CD4-positive, alpha-beta T cell treated with Interleukin-10 for 1 hour (primary cell): Measurements from ENCODE around the gene USP6NL.
"Not testable (repeated sequence)": the region's sequence is repeated elsewhere in the genome, so short reads cannot be mapped to it uniquely, and the experiment has no call there.

Experiments
- DNase-seq: peaks from one replicate; pipeline ENCODE4 v3.0.0-alpha.2; 2020

The USP6NL gene

DNA sequence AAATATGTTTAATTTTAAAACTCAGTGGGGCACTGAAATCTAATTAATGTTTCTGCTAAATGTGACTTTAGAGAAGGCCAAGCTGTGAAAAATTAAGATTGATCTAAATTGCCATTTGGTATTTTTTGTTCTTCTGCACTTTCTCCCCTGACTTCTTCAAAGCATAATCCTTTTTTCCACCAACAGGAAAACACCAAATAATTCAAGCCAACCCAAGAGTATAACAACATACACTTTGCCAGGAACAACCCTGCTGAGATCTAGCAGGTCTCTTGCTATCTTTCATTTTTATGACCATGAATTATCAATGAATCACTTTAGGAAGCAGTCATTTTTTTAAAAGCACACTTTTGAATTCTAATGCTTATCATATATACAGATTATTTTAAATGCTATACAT is 100.1 kb downstream of the USP6NL start:
- no peak for DNase-seq

DNA sequence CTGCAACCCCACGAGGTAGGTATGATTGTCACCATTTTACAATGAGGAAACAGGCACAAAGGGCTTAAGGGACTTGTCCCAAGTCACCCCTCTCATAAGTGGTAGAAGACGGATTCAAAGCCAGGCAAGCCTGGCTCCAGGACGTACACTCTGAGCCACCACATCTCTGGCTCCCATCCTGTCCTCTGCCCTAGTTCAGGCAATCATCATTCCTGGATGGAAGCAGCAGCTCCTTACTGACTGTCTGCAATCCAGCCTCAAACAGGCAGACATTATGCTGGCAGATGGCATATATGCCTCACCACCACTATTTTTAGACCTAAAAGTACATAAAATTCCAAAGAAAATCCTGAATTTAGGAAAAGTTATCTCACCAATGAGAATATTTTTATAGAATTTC is 100.7 kb downstream of the USP6NL start:
- DNase-seq = no peak

GRCh38 chr10:11510281-11510680 is 101.2 kb downstream of the USP6NL start:
- DNase-seq = no peak

DNA sequence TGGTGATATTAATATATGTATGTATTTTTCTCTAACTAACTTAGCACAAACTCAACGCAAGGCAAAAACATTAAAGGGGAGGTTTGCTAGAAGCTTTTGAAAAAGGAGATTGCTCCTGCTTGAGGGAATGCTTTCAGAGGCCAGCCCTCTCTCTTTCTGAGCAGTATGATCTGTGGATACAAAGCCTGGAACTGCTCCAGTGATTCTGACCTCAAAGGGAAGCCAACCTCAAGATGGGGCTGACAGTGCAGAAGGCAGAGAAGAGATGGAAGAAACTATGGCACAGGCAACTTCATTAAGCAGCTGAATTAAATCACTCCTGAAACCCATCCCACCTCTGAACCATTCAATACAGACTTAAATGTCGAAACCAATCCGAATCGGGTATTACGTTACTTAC is 102.4 kb downstream of the USP6NL start:
- DNase-seq = no peak

DNA sequence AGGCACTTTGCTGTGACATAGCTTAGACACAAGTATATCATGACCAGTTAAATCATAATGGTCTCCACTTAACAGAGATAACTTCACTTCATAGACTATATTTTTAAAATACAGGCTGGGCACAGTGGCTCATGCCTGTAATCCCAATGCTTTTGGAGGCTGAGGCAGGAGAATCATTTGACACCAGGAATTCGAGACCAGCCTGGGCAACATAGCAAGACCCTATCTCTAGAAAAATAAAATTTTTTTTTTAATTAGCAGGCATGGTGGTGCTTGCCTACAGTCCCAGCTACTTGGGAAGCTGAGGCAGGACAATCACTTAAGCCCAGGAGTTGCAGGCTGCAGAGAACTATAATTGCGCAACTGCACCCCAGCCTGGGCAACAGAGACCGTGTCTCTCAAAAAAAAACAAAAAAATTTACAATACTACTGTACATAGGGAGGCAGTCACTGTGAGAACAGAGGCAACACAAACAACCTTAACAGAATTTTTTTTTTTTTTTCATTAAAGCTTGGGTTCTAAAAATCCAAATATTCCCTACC is 105.1 kb downstream of the USP6NL start:
- no peak for DNase-seq

- DNase-seq = no peak
Observed at GRCh38 chr10:11505639-11506038, 105.8 kb downstream of the USP6NL start.

- no peak for DNase-seq
Observed at GRCh38 chr10:11504566-11505285, 106.7 kb downstream of the USP6NL start.

- no peak for DNase-seq
Observed at GRCh38 chr10:11501600-11501999, 109.8 kb downstream of the USP6NL start.

DNA sequence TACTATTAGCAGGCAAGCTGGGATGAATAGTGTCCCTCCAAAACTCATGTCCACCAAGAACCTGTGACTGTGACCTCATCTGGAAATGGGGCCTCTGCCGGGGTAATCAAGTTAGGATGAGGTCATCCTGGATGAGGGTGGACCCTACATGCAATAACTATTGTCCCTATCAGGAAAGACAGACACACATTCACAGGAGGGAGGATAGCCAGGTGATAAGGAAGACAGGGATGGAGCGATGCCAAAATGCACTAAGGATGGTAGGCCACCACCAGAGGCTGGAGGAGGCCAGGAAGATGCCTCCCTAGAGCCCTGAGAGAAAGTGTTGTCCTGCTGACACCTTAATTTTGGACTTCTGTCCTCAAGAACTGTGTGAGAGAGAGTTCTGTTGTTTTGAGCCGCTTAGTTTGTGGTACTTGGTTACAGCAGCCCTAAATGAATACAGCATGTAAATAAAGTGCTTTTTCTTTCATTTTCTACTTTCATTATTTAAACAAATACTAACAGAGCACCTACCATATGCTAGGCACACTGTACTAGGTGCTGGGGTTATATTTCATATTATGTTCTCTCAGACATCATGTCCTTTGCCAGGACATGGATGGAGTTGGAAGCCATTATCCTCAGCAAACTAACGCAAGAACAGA is 111.9 kb downstream of the USP6NL start:
- no peak for DNase-seq

GRCh38 chr10:11498399-11498798 is 113.1 kb downstream of the USP6NL start:
- no peak for DNase-seq

DNA sequence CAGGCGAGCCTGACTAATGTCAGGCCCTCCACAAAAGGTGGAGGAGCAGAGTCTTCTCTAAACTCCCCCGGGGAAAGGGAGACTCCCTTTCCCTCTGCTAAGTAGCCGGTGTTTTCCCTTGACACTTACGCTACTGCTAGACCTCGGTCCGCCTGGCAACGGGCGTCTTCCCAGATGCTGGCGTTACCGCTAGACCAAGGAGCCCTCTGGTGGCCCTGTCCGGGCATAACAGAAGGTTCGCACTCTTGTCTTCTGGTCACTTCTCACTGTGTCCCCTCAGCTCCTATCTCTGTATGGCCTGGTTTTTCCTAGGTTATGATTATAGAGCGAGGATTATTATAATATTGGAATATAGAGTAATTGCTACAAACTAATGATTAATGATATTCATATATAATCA is 116.5 kb downstream of the USP6NL start:
- not testable (repeated sequence) for DNase-seq

- no peak for DNase-seq
Observed at GRCh38 chr10:11493646-11494045, 117.8 kb downstream of the USP6NL start.

- DNase-seq = no peak
Observed at GRCh38 chr10:11491087-11491486, 120.4 kb downstream of the USP6NL start.

- DNase-seq = no peak
Observed at GRCh38 chr10:11489591-11489990, 121.9 kb downstream of the USP6NL start.

- no peak for DNase-seq
Observed at GRCh38 chr10:11488126-11488525, 123.3 kb downstream of the USP6NL start.

DNA sequence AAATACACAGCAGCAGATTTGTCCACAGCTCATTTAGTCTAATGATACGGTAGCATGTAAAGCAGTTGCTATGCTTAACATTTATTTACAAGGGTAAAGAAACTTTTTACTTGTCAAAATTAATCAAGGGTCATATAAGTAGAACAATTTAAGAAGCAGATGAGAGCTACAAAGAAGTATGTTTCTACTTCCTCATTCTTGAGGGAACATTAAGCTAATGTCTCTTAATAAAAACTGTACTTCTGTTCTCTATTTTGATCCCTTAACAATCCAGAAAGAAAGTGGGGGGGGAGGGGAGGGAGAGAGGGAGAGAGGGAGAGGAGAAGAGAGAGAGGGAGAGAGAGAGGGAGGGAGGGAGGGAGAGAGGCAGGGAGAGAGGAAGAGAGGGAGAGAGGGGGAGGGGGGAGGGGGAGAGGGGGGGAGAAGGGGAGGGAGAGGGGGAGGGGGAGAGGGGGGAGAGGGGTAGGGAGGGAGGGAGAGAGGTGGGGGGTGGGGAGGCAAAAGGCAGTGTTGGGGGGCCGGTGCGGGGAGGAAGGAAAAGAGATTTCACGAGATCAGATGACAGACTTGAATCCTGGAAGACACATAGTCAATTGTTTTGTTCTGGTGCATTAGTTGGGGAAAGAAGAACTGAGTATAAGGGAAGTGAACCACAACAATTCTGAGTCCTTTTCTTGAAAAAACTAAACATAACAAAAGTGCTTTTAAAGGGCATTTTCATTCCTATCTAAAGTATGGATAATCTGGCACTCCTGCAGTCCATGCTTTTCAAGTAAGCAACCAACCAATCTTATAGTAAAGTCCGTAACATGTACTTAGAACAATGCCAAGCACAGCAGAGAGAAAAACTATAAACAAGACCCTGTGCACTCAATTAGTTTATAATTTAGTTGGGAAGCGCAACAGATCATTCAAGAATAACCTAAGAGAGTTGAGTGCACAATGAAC is 128.0 kb downstream of the USP6NL start:
- DNase-seq = no peak

DNA sequence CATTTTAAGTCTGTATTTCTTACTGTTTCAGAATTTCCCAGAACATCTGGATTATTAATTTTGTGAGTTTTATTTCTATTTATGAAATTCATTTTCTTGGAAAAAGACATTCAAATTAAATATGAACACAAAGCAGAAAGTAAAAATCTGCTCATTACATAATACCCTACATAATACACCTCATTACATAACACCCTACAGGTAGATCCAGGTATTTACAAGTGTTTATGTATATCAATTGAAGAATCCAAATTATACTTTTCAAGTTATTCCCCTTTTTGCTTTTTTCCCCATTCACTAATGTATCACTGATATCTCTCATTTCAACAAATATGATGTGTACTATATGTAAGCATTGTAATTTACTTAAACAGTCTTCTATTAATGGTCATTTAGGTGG is 129.1 kb downstream of the USP6NL start:
- DNase-seq = no peak

GRCh38 chr10:11480687-11481086 is 130.8 kb downstream of the USP6NL start:
- DNase-seq = no peak

DNA sequence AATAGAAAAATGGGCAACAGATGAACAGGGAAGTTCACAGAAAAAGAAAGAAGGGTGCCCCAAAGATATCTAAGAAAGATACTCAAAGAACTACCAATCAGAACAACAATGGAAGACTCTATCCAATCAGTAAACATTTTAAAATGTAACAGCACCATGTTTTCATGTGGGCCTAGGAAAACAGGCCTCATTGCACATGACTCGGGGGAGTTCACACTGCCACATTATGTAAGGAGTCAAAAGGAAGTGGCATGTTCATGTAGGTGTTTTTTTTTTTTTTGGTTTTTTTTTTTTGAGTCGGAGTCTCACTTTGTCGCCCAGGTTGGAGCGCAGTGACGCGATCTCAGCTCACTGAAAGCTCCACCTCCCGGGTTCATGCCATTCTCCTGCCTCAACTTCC is 132.2 kb downstream of the USP6NL start:
- no peak for DNase-seq

DNA sequence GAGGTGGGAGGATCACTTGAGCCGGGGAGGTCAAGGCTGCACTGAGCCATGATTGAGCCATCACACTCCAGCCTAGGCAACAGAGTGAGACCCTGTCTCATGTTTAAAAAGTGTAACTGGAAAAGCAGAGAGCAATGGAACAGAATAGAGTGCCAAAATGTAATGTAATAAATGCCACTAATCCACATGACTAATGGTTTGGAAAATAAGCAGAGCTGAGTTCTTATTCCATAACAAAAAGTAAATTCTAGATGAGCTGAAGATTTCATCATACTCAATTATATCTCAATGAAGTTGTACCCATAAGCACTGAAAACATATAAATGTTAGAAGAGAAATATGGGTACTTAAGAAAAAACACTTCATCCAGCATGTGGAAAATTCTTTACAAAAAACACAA is 132.6 kb downstream of the USP6NL start:
- DNase-seq = no peak

- no peak for DNase-seq
Observed at GRCh38 chr10:11475831-11476434, 135.5 kb downstream of the USP6NL start.

DNA sequence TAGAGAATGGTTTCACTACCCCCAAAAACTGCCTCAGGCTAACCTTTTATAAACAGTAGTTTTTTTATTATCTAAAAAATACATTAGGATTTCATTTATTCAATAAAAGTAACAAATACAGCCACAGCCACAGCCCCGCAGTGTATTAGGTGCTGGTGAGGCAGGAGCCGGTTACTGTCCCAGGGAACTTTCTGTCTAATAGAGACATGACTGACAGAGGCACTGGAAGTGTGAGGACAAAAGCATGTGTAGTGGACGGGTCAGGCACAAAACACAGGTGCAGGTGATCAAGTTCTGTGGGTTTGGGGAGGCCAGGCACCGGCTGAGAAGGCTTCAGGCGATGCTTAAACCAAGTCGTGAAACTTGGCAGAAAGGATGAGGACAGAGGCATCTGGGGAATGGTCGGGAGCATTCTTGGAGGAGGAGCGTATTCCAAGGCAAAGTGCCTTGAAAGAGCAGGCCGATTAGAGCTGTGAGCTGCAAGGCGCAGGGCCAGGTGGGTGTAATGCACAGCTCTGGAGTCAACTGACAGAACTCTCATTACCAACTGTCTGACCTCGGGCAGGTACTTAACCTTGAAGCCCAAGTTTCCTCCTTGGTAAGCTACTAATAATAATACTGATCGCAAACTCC is 138.2 kb downstream of the USP6NL start:
- DNase-seq = no peak
